GM12878 (cell line): ENCODE measurements around the gene OLA1. TPM values are rescaled to one million over a fixed set of nuclear protein-coding genes. Genes with fewer than 3 reads are reported as not detected.

ENCODE experiments used
- ATAC-seq: fragments of 200-7000 bp; cut with Tn5 transposase; 3 replicates; pipeline ENCODE4 v1.9.1; 2020; ENCODE audit warnings: mild to moderate bottlenecking, moderate library complexity
- BruUV-seq: library from RNA; stranded (reverse); fragments of 400-500 nt; replicated peaks from 2 replicates; lab custom pipeline; 2021; lab: Mats Ljungman, UMichigan
- CTCF ChIA-PET: fragments of 300-600 bp; sonication (Branson Sonifier 250); formaldehyde crosslinking; extraction: SDS; loops from one replicate; lab custom pipeline; 2021; ENCODE audit warnings: inconsistent platforms; lab: Yijun Ruan, JAX
- POLR2A ChIA-PET: fragments of 350-600 bp; formaldehyde crosslinking; extraction: SDS; loops from one replicate; lab custom pipeline; 2021; ENCODE audit warnings: inconsistent platforms; lab: Charles Lee
- RAD21 ChIA-PET: fragments of 300-600 bp; sonication (Branson Sonifier 250); formaldehyde crosslinking; loops from one replicate; lab custom pipeline; 2023; ENCODE audit warnings: antibody characterized with exemption; ENCODE audit not compliant: unreplicated experiment; lab: Charles Lee
- SMC1A ChIA-PET: fragments of 300-600 bp; sonication (Branson Sonifier 250); formaldehyde crosslinking; loops from one replicate; lab custom pipeline; 2023; ENCODE audit not compliant: unreplicated experiment, uncharacterized antibody; lab: Charles Lee
- DNase-seq: peaks from one replicate; pipeline ENCODE4 v3.0.0-alpha.2; 2011; ENCODE audit warnings: low read depth, low spot score
- FAIRE-seq: peaks from 3 replicates; lab custom pipeline; 2011; peaks lifted over from hg19 to GRCh38; lab: Jason Lieb, UNC
- H2AFZ ChIP-seq: 2 replicates; pipeline ENCODE4 v1.6.0; 2011; ENCODE audit warnings: low read depth, low read length, control low read depth; ENCODE audit not compliant: control insufficient read depth
- H3K27ac ChIP-seq: 2 replicates; pipeline ENCODE4 v1.5.1; 2011; ENCODE audit warnings: control low read depth; ENCODE audit not compliant: control insufficient read depth, insufficient read depth
- H3K27me3 ChIP-seq, 2 experiments: replicated peaks in 1 of 2; 2 replicates each; pipeline versions ENCODE4 v1.6.0 to v1.6.1; 2011; ENCODE audit warnings: low read length in 1 of 2; ENCODE audit not compliant: control insufficient read depth in 2 of 2, insufficient read depth in 2 of 2
- H3K36me3 ChIP-seq, 2 experiments: 2 replicates each; pipeline ENCODE4 v1.5.1; 2011; ENCODE audit warnings: low read length in 1 of 2; ENCODE audit not compliant: control insufficient read depth in 2 of 2, insufficient read depth in 2 of 2
- H3K4me1 ChIP-seq: 2 replicates; pipeline ENCODE4 v1.6.1; 2011; ENCODE audit warnings: mild to moderate bottlenecking, low read length, moderate library complexity, mixed read lengths; ENCODE audit not compliant: control insufficient read depth, insufficient read depth
- H3K4me2 ChIP-seq: 2 replicates; pipeline ENCODE4 v1.6.0; 2011; ENCODE audit warnings: control low read depth; ENCODE audit not compliant: control insufficient read depth, insufficient read depth
- H3K4me3 ChIP-seq: fragments of 200-600 bp; sonication (generic); 2 replicates; pipeline ENCODE4 v1.5.1; 2016
- H3K79me2 ChIP-seq: 2 replicates; pipeline ENCODE4 v1.6.0; 2011; ENCODE audit warnings: low read length; ENCODE audit not compliant: control insufficient read depth, insufficient read depth
- H3K9ac ChIP-seq: 2 replicates; pipeline ENCODE4 v1.8.0; 2011; ENCODE audit warnings: low read length, control low read depth, mixed read lengths; ENCODE audit not compliant: control insufficient read depth, insufficient read depth
- H3K9me3 ChIP-seq: replicated peaks from 3 replicates; pipeline ENCODE4 v1.5.1; 2011; ENCODE audit warnings: mild to moderate bottlenecking, low read length; ENCODE audit not compliant: control insufficient read depth, insufficient read depth
- H4K20me1 ChIP-seq: 2 replicates; pipeline ENCODE4 v1.6.0; 2011; ENCODE audit not compliant: control insufficient read depth, insufficient read depth
- BRCA1 ChIP-seq: IDR thresholded peaks from 2 replicates; pipeline ENCODE4 v1.6.1; 2011; ENCODE audit warnings: low read depth, low read length, improper control_type of control experiment
- CTCF ChIP-seq, 3 experiments: IDR thresholded peaks in 2 of 3; conservative IDR thresholded peaks in 1 of 3; 2 replicates each; pipeline ENCODE4 v1.5.1; 2011; ENCODE audit warnings: low read depth in 3 of 3, low read length in 3 of 3, mild to moderate bottlenecking in 3 of 3, control low read depth in 2 of 3, moderate library complexity in 2 of 3, inconsistent platforms in 1 of 3, mixed read lengths in 1 of 3; ENCODE audit not compliant: control insufficient read depth in 2 of 3, insufficient read depth in 1 of 3; ENCODE audit errors: extremely low read depth in 1 of 3
- CUX1 ChIP-seq: IDR thresholded peaks from 2 replicates; pipeline ENCODE4 v1.6.1; 2012; ENCODE audit warnings: improper control_type of control experiment, low read depth, low read length; ENCODE audit not compliant: insufficient replicate concordance
- EGR1 ChIP-seq, 2 experiments: IDR thresholded peaks; 1 replicate in 1 of 2; 2 replicates in 1 of 2; pipeline ENCODE4 v1.6.1; 2011 to 2012; ENCODE audit warnings: low read depth in 2 of 2, low read length in 2 of 2, borderline replicate concordance in 1 of 2, mild to moderate bottlenecking in 1 of 2, moderate library complexity in 1 of 2
- JUND ChIP-seq: IDR thresholded peaks from 2 replicates; pipeline ENCODE4 v1.6.1; 2012; ENCODE audit warnings: low read depth, mild to moderate bottlenecking, low read length, improper control_type of control experiment, moderate library complexity
- KLF5 ChIP-seq: fragments of 450-650 bp; IDR thresholded peaks from 2 replicates; pipeline ENCODE4 v1.6.1; 2014; ENCODE audit warnings: mild to moderate bottlenecking; ENCODE audit not compliant: partially characterized antibody
- MEF2A ChIP-seq: IDR thresholded peaks from 2 replicates; pipeline ENCODE4 v1.6.1; 2011; ENCODE audit warnings: low read depth, mild to moderate bottlenecking, low read length, moderate library complexity; ENCODE audit not compliant: insufficient read depth
- MYB ChIP-seq: fragments of 150-350 bp; IDR thresholded peaks from 2 replicates; pipeline ENCODE4 v1.6.1; 2014; ENCODE audit warnings: mild to moderate bottlenecking, low read depth, low read length, borderline replicate concordance
- NR2C2 ChIP-seq: IDR thresholded peaks from 2 replicates; pipeline ENCODE4 v1.6.1; 2011; ENCODE audit warnings: borderline replicate concordance, low read depth; ENCODE audit not compliant: control insufficient read depth, insufficient read length
- POLR2AphosphoS5 ChIP-seq: IDR thresholded peaks from 2 replicates; pipeline ENCODE4 v1.6.1; 2011; ENCODE audit warnings: mild to moderate bottlenecking, low read length, inconsistent platforms
- STAT1 ChIP-seq: fragments of 450-650 bp; conservative IDR thresholded peaks from 2 replicates; pipeline ENCODE4 v1.6.1; 2014; ENCODE audit warnings: antibody characterized with exemption, mild to moderate bottlenecking
- ZNF687 ChIP-seq: fragments of 450-650 bp; IDR thresholded peaks from 2 replicates; pipeline ENCODE4 v1.6.1; 2017; ENCODE audit warnings: mild to moderate bottlenecking, moderate library complexity
- WGBS: methylation state at CpG from one replicate; pipeline ENCODE4 v1.1.6; 2016; ENCODE audit warnings: low lambda C conversion rate; ENCODE audit not compliant: insufficient replicate concordance, insufficient coverage; ENCODE audit errors: missing lambda C conversion rate; 5-methylcytosine and 5-hydroxymethylcytosine counted together
- in situ Hi-C: fragments of 300-500 bp; cut with MboI; formaldehyde crosslinking; loops from 9 replicates; pipeline ENCODE4 v1.14.3; 2018; ENCODE audit warnings: mixed read lengths
- intact Hi-C: fragments of 100-400 bp; cut with micrococcal nuclease; formaldehyde crosslinking; loops from one replicate; pipeline ENCODE4 v1.14.2; 2022; ENCODE audit not compliant: unreplicated experiment
- polyA plus RNA-seq, 11 experiments: library from polyadenylated mRNA; depleted of rRNA in 4 of 11; unstranded in 6 of 11; stranded (reverse) in 5 of 11; fragments of >200 nt; fragmentation: Nextera tagmentation in 4 of 11; fragmentation: Illumina TruSeq in 1 of 11; extraction: Ambion mirVana in 4 of 11; extraction: Trizol in 1 of 11; gene quantifications; 1 replicate in 1 of 11; 2 replicates in 10 of 11; pipeline versions ENCODE4 v1.2.1 to v1.2.3, GENCODE V29; 2011 to 2016; ENCODE audit warnings: inconsistent platforms in 2 of 11, missing spikeins in 2 of 11, low read depth in 1 of 11
- total RNA-seq, 4 experiments: library from RNA; depleted of rRNA in 3 of 4; stranded (reverse); fragments of >200 nt in 3 of 4; fragmentation: Illumina TruSeq in 1 of 4; extraction: Trizol in 1 of 4; gene quantifications; 2 replicates each; pipeline versions ENCODE4 v1.2.1 to v1.2.3, GENCODE V29; 2013 to 2021

The OLA1 gene
- total and polyA plus RNA-seq, 10 of the 15 experiments (the other 5 are each of a cell fraction or from before 2014, with no cell fraction given) = 107 to 238 (median 142) TPM

GRCh38 chr2:174058456-174058855 is 189.9 kb downstream of the OLA1 start:
- no peak overlapping the region for H3K9ac ChIP-seq
- no peaks in the 10 kb centered on the region for H3K36me3 ChIP-seq
- H3K27ac ChIP-seq = no peak overlapping the region
- H3K4me1 ChIP-seq = no peaks in the 10 kb centered on the region
- DNase-seq = no peak
- H3K4me2 ChIP-seq = no peak overlapping the region
- intact Hi-C loops (no loop called here), in situ Hi-C loops (no loop called here)
- ChIA-PET CTCF (interaction anchor here (1.7 kb wide), 1 partner anchor 15 kb away, joined by 4 read pairs; no protein-coding TSS in a partner anchor), POLR2A (interaction anchor here (0.6 kb wide), 1 partner anchor 645 kb away, joined by 3 read pairs; no protein-coding TSS in a partner anchor), SMC1A (interaction anchor here (0.7 to 1.1 kb wide), 2 partner anchors 31 to 271 kb away, joined by 3 to 4 read pairs; no protein-coding TSS in a partner anchor), RAD21 (no interaction called here)
- no peak overlapping the region for H3K4me3 ChIP-seq
- H3K79me2 ChIP-seq = no peaks in the 10 kb centered on the region
- H3K27me3 ChIP-seq = no peaks in the 10 kb centered on the region; a peak in 1 of 4 replicates
- 55% methylated on average over 1 of the region's 1 CpG for WGBS
- ATAC-seq = no peak
- H3K9me3 ChIP-seq = peaks cover 1% of the 10 kb centered on the region; the same call in 1 of the 3 replicates
- no peak overlapping the region for H2AFZ ChIP-seq
- no peak for FAIRE-seq
- BruUV-seq = no TSS peak
- H4K20me1 ChIP-seq = no peaks in the 10 kb centered on the region
- TF ChIP-seq CUX1 (no peak), MYB (no peak), NR2C2 (no peak), POLR2AphosphoS5 (no peak), KLF5 (no peak), ZNF687 (no peak), STAT1 (no peak), BRCA1 (no peak), JUND (no peak), EGR1 (IDR thresholded peaks at IDR 0.05; ENCODE audit: borderline replicate concordance in 1 of 2, low read depth in 2 of 2, low read length in 2 of 2) (no peak), MEF2A (no peak), CTCF (IDR thresholded peaks at IDR 0.05 in 2 of 3, conservative IDR thresholded peaks at IDR 0.05 in 1 of 3; ENCODE audit: control insufficient read depth in 2 of 3, extremely low read depth in 1 of 3, insufficient read depth in 1 of 3, low read depth in 3 of 3, low read length in 3 of 3) (no peak)
